Skeletal muscle satellite cell (primary cell): ENCODE data around the gene ZNF667. TPM values are rescaled to one million over a fixed set of nuclear protein-coding genes. Genes with fewer than 3 reads are reported as not detected.
A peak's percentile ranks its signal among the peaks of the same experiment; 100 is the strongest.

Source experiments
- H3K27me3 ChIP-seq: 2 replicates; pipeline ENCODE4 v1.7.0; 2013; ENCODE audit warnings: low read length; ENCODE audit not compliant: control insufficient read depth, insufficient read depth
- H3K36me3 ChIP-seq: 2 replicates; pipeline ENCODE4 v1.7.0; 2013; ENCODE audit warnings: mild to moderate bottlenecking, control low read depth, low read length; ENCODE audit not compliant: insufficient read depth
- H3K4me1 ChIP-seq: 2 replicates; pipeline ENCODE4 v1.7.0; 2013; ENCODE audit warnings: low read length; ENCODE audit not compliant: control insufficient read depth, insufficient read depth
- H3K4me2 ChIP-seq: 2 replicates; pipeline ENCODE4 v1.7.0; 2013; ENCODE audit warnings: mild to moderate bottlenecking, low read length
- H3K4me3 ChIP-seq: 2 replicates; pipeline ENCODE4 v1.7.0; 2013; ENCODE audit warnings: low read length
- H3K9ac ChIP-seq: 2 replicates; pipeline ENCODE4 v1.7.0; 2013; ENCODE audit warnings: mild to moderate bottlenecking, low read depth, low read length, moderate library complexity
- H3K9me3 ChIP-seq: replicated peaks from 2 replicates; pipeline ENCODE4 v1.7.0; 2013; ENCODE audit warnings: mild to moderate bottlenecking, control low read depth, low read length
- total RNA-seq: library from RNA; depleted of rRNA; stranded (reverse); fragments of >200 nt; gene quantifications from 2 replicates; pipeline ENCODE4 v1.2.3, GENCODE V29; 2012; rRNA removed

The ZNF667 gene
- 2.0 and 3.5 TPM in 2 replicates for total RNA-seq

DNA sequence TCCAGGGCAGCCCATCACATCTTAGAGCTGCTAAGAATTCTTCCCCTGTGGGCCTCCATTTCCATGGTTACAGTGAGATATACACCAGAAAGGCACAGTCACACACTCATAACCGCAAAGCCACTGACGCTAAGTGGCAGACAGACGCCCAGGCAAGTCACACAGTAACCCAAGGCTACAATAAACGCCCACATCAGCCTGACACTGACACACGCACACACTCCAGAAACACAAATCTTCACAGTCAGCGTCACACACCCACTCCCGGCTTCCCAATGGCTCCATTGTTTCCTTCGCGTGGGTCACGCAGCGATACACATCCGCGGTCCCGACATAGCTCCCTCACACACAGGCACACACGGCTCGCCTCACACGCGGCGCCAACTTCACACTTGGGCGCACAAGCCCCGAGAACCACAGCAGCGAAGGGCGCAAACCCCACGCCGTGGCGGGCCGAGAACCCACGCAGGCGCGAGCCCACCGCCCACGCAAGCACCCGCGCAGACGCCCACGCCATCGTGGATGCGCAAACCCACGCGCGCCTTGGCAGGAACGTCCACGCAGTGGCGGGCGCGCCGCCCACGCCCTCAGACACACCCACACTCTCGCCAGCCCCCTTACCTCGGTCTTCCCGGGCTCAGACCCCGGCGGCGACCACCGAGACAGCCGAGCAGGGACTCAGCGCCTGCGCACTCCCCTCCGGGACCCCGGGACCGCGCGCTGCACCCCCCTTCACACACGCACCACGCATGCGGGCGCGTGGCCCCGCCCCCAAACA is at the start of gene ZNF667:
Gene ZNF667 (minus strand): TSS at position 695 of the 778 bp plus-strand sequence. CDS start 14,975 bp downstream, outside the sequence.
- Histone ChIP-seq H3K4me1 (peaks cover 8% of the 10 kb centered on the region), H3K4me2 (peak within 1 kb of the TSS; percentile 88), H3K9ac (peak within 1 kb of the TSS; percentile 83), H3K4me3 (peak within 1 kb of the TSS; percentile 81), H3K27me3 (no peaks in the 10 kb centered on the region), H3K9me3 (no peaks in the 10 kb centered on the region), H3K36me3 (peaks cover 11% of the 10 kb centered on the region)

- H3K4me1 ChIP-seq: no peaks in the 10 kb centered on the region
- H3K36me3 ChIP-seq: peaks cover 21% of the 10 kb centered on the region
- no peak overlapping the region for H3K9ac ChIP-seq
- no peak overlapping the region for H3K4me2 ChIP-seq
- H3K27me3 ChIP-seq: no peaks in the 10 kb centered on the region
- peak overlapping the region; percentile 31 for H3K4me3 ChIP-seq
- peaks cover 47% of the 10 kb centered on the region for H3K9me3 ChIP-seq
Measured at GRCh38 chr19:56525214-56525860, 48.2 kb upstream of the ZNF667 start.

- H3K9ac ChIP-seq: peak overlapping the region; percentile 98
- H3K36me3 ChIP-seq: no peaks in the 10 kb centered on the region
- peak overlapping the region; percentile 95 for H3K4me3 ChIP-seq
- H3K9me3 ChIP-seq: no peaks in the 10 kb centered on the region
- peak overlapping the region; percentile 96 for H3K4me2 ChIP-seq
- peaks cover 12% of the 10 kb centered on the region for H3K4me1 ChIP-seq
- H3K27me3 ChIP-seq: no peaks in the 10 kb centered on the region
Measured at GRCh38 chr19:56508290-56508778, 31.2 kb upstream of the ZNF667 start.

DNA sequence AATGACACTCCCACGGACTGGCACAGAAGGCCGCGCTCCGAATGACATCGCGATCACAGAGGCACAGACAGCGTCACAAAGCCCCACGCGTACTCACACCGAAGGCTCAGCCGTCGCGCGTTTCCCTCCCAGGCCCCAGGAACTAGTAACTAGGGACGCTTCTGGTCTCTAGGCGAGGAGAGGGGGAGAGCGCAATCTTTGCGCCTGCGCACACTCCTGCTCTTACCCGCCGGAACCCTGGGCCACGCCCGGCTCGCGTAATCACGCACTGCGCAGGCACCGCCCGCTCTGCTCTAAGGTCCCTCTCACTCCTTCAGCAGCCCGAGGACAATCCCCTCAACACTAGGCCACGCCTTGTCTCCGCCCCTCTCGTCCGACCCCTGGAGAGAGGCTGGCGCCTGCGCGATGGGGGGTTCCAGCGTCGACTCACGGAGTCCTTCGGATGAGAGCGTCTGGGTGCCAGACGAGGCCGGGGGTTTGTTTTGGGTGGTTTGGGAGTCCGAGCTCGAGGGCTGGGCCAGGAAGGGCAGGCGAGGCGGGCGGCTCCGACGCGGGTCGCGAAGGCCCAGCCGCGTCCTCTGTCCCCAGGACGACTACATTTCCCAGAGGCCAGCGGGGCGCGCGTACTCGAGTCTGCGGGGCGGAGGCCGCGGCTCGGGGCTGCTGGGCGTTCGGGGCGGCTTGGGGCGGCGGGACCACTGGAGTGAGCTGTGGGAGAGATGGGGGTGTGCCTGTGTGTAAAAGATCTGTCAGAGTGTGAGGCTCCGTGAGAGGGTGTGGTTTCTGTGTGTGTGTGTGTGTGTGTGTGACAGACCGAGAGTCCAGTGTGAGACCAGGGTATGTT is 30.5 kb upstream of the ZNF667 start, which contains the start of gene ZNF471:
Gene ZNF471 (plus strand): TSS at position 410 of the 844 bp plus-strand sequence. CDS start 3,717 bp downstream, outside the sequence.
- Histone ChIP-seq H3K4me2 (peak within 1 kb of the TSS; percentile 96), H3K9ac (peak within 1 kb of the TSS; percentile 98), H3K4me3 (peak within 1 kb of the TSS; percentile 95), H3K4me1 (peaks cover 12% of the 10 kb centered on the region), H3K27me3 (no peaks in the 10 kb centered on the region), H3K36me3 (no peaks in the 10 kb centered on the region), H3K9me3 (no peaks in the 10 kb centered on the region)

- Histone ChIP-seq H3K36me3 (no peaks in the 10 kb centered on the region), H3K4me2 (no peak overlapping the region), H3K9ac (no peak overlapping the region), H3K27me3 (no peaks in the 10 kb centered on the region), H3K4me3 (no peak overlapping the region), H3K4me1 (peaks cover 12% of the 10 kb centered on the region), H3K9me3 (peaks cover 3% of the 10 kb centered on the region)
Measured at GRCh38 chr19:56504581-56504980, 27.4 kb upstream of the ZNF667 start.

DNA sequence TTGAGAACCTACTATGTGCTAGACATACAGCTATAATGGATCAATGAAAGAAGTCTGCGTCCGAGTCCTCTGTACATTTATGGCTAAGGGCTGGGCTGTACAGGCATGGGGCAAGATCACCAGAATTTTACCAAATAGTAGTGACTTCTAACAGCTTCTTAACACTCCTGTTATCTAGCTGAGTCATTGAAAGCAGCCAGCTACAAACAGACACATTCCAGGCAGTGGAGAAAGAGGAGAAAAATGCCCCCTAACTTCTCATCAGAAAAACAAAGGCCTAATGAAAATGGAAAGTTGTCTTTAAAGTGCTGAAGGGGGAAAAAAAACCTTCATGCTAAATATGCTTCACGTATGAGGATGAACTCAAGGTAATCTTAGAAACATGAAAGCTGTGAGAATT is 14.3 kb upstream of the ZNF667 start:
- Histone ChIP-seq H3K9me3 (peaks cover 6% of the 10 kb centered on the region), H3K36me3 (peaks cover 19% of the 10 kb centered on the region)

GRCh38 chr19:56477429-56478338 is 539 bp upstream of the ZNF667 start:
- Histone ChIP-seq H3K9me3 (no peaks in the 10 kb centered on the region), H3K9ac (peak overlapping the region; percentile 83), H3K4me3 (peak overlapping the region; percentile 81)

More for the DNA sequence above, 14.3 kb upstream of the ZNF667 start:
- Histone ChIP-seq H3K4me1 (no peaks in the 10 kb centered on the region), H3K9ac (no peak overlapping the region), H3K27me3 (no peaks in the 10 kb centered on the region), H3K4me2 (no peak overlapping the region), H3K4me3 (no peak overlapping the region)

DNA sequence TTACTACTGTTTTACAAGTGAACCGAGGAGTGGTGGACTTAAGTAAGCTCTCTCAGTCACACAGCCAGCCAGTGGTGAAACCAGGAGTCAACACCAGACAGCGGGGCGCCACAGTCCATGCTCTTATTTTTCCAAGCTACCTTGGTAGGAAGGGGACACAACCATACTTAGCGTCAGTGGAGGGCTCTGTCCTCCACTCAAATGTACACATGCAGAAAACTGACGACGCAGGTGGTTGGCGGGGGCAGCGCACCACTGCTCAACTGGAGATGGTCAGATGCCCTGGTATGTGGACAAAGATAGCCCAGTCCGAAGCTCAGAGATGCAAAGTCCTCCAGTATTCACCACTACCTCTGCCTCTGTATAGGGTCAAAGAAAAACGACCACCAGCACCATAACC is 1.1 kb downstream of the ZNF667 start:
- H3K4me2 ChIP-seq: peak overlapping the region; percentile 88
- peak overlapping the region; percentile 83 for H3K9ac ChIP-seq
- peaks cover 8% of the 10 kb centered on the region for H3K4me1 ChIP-seq
- H3K4me3 ChIP-seq: peak overlapping the region; percentile 81
- no peaks in the 10 kb centered on the region for H3K9me3 ChIP-seq
- no peaks in the 10 kb centered on the region for H3K27me3 ChIP-seq
- peaks cover 13% of the 10 kb centered on the region for H3K36me3 ChIP-seq

More at GRCh38 chr19:56477429-56478338, 539 bp upstream of the ZNF667 start:
- H3K36me3 ChIP-seq: peaks cover 7% of the 10 kb centered on the region
- peak overlapping the region; percentile 88 for H3K4me2 ChIP-seq
- peaks cover 8% of the 10 kb centered on the region for H3K4me1 ChIP-seq
- no peaks in the 10 kb centered on the region for H3K27me3 ChIP-seq

DNA sequence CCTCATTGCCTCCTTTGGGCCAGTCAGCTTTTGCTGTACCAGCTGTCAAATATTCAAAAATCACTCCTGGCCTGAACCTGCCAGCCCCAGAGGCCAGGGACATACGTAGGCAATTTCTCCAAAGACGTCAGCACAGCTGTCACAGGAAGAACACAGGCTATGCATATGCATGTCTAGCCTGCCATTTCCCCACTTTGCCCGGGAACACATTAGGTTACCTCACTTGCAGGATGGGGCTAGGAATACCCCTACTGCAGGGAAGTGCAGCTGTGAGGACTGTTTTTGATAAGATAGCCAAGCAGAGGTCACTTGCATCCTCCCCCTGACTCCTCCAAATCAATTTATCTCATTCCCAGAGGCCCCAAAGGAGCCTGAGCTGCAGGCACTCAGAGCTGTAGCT is 2.8 kb downstream of the ZNF667 start:
- Histone ChIP-seq H3K4me2 (no peak overlapping the region), H3K27me3 (no peaks in the 10 kb centered on the region), H3K36me3 (peaks cover 16% of the 10 kb centered on the region), H3K4me3 (no peak overlapping the region), H3K9me3 (peaks cover 11% of the 10 kb centered on the region), H3K4me1 (peaks cover 8% of the 10 kb centered on the region), H3K9ac (no peak overlapping the region)

DNA sequence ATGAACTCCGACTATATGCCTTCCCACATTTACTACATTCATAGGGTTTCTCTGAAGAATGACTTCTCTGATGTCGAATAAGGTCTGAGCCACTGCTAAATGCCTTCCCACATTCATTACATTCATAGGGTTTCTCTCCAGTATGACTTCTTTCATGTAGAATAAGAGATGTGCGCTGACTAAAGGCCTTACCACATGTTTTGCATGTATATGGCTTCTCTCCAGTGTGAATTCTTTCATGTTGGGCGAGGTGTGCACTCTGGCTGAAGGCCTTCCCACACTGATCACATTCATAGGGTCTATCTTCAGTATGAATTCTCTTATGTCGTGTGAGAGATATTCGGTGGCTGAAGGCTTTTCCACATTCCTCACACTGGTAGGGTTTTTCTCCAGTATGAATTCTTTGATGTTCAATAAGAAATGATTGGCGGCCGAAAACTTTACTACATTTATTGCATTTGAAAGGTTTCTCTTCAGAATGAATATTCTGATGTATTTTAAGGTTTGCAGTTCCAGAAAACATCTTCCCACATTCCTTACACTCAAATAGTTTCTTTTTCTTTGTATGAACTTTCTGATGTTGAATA is 35.8 kb downstream of the ZNF667 start:
- H3K4me3 ChIP-seq: no peak overlapping the region

More for the DNA sequence above, 35.8 kb downstream of the ZNF667 start:
- no peak overlapping the region for H3K9ac ChIP-seq
- peaks cover 5% of the 10 kb centered on the region for H3K36me3 ChIP-seq
- H3K9me3 ChIP-seq: peaks cover 44% of the 10 kb centered on the region
- no peaks in the 10 kb centered on the region for H3K27me3 ChIP-seq
- H3K4me1 ChIP-seq: no peaks in the 10 kb centered on the region
- H3K4me2 ChIP-seq: no peak overlapping the region
